Fibroblast of lung (primary cell): ENCODE data around the gene EML4. TPM values are rescaled to one million over a fixed set of nuclear protein-coding genes. Genes with fewer than 3 reads are reported as not detected.
"Not testable (repeated sequence)": the region's sequence is repeated elsewhere in the genome, so short reads cannot be mapped to it uniquely, and the experiment has no call there.

Experiments used
- DNase-seq, 2 donors: peaks; one replicate each; pipeline versions ENCODE4 v3.0.0 to v3.0.0-alpha.2; 2010; ENCODE audit warnings: low read depth in 2 of 2
- H2AFZ ChIP-seq: 2 replicates; pipeline ENCODE4 v1.5.1; 2012; ENCODE audit warnings: low read length, control low read depth, inconsistent platforms
- H3K27ac ChIP-seq: 2 replicates; pipeline ENCODE4 v1.5.1; 2011; ENCODE audit warnings: low read length, control low read depth; ENCODE audit not compliant: insufficient read depth
- H3K27me3 ChIP-seq: 2 replicates; pipeline ENCODE4 v1.5.1; 2011; ENCODE audit warnings: mild to moderate bottlenecking, low read length; ENCODE audit not compliant: control insufficient read depth, insufficient read depth
- H3K36me3 ChIP-seq: 2 replicates; pipeline ENCODE4 v1.5.1; 2011; ENCODE audit warnings: low read length; ENCODE audit not compliant: control insufficient read depth, insufficient read depth
- H3K4me1 ChIP-seq: 2 replicates; pipeline ENCODE4 v1.5.1; 2011; ENCODE audit warnings: low read length; ENCODE audit not compliant: control insufficient read depth, insufficient read depth; ENCODE audit errors: extremely low read depth
- H3K4me2 ChIP-seq: 2 replicates; pipeline ENCODE4 v1.5.1; 2011; ENCODE audit warnings: low read length, control low read depth; ENCODE audit not compliant: insufficient read depth; ENCODE audit errors: extremely low read depth
- H3K4me3 ChIP-seq, 4 experiments: fragments of 200-600 bp in 1 of 4; sonication (generic) in 1 of 4; replicated peaks in 1 of 4; 2 replicates each; pipeline ENCODE4 v1.5.1; 2011 to 2016; ENCODE audit warnings: low read length in 4 of 4, low read depth in 3 of 4, mild to moderate bottlenecking in 3 of 4, control low read depth in 2 of 4, inconsistent platforms in 1 of 4, mixed read lengths in 1 of 4; ENCODE audit not compliant: insufficient read depth in 1 of 4; ENCODE audit errors: control extremely low read depth in 1 of 4
- H3K79me2 ChIP-seq: 2 replicates; pipeline ENCODE4 v1.5.1; 2012; ENCODE audit warnings: mild to moderate bottlenecking, low read length, inconsistent platforms; ENCODE audit not compliant: control insufficient read depth, insufficient read depth
- H3K9ac ChIP-seq: 2 replicates; pipeline ENCODE4 v1.5.1; 2011; ENCODE audit warnings: mild to moderate bottlenecking, low read length, control low read depth; ENCODE audit not compliant: insufficient read depth
- H3K9me3 ChIP-seq: 2 replicates; pipeline ENCODE4 v1.5.1; 2012; ENCODE audit warnings: low read depth, low read length; ENCODE audit not compliant: control insufficient read depth, insufficient read depth
- H4K20me1 ChIP-seq: 2 replicates; pipeline ENCODE4 v1.5.1; 2011; ENCODE audit warnings: low read length; ENCODE audit not compliant: control insufficient read depth, insufficient read depth; ENCODE audit errors: extremely low read depth
- CTCF ChIP-seq, 2 donors: IDR thresholded peaks in 1 of 2; conservative IDR thresholded peaks in 1 of 2; 1 replicate in 1 of 2; 2 replicates in 1 of 2; pipeline ENCODE4 v1.5.1; 2011 to 2012; ENCODE audit warnings: low read length in 2 of 2, control low read depth in 1 of 2, inconsistent platforms in 1 of 2, low read depth in 1 of 2, mild to moderate bottlenecking in 1 of 2
- EZH2 ChIP-seq: IDR thresholded peaks from 2 replicates; pipeline ENCODE4 v1.5.1; 2012; ENCODE audit warnings: low read length, control low read depth, mild to moderate bottlenecking; ENCODE audit errors: missing control alignments
- polyA plus RNA-seq, 2 donors: library from polyadenylated mRNA; depleted of rRNA in 1 of 2; stranded (reverse) in 1 of 2; unstranded in 1 of 2; fragments of >200 nt; gene quantifications; 2 replicates each; pipeline ENCODE4 v1.2.1, GENCODE V29; 2011 to 2012; ENCODE audit warnings: missing spikeins in 1 of 2
- total RNA-seq: library from RNA; depleted of rRNA; stranded (reverse); fragments of >200 nt; gene quantifications from 2 replicates; pipeline ENCODE4 v1.2.1, GENCODE V29; 2014

The EML4 gene
- total and polyA plus RNA-seq, 2 donors (not counting 1 experiment from before 2014, with no cell fraction given): 49.5 to 62.7 TPM

DNA sequence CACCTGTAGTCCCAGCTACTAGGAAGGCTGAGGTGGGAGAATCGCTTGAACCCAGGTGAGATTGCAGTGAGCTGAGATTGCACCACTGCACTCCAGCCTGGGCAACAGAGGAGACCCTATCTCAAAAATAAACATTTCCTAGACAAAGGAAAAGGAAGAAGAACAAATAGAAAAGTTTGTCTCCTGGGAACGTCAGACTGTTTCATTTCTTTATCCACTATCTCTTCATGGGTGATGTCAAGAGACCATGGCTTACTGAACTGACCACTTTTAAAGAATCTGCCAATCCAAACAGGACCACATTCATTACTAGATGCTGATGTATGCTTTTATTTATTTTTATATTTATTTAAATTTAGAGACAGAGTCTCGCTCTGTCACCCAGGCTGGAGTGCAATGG is 165.1 kb downstream of the EML4 start:
- Histone ChIP-seq H3K27ac (no peak overlapping the region), H3K4me1 (no peaks in the 10 kb centered on the region), H3K27me3 (no peaks in the 10 kb centered on the region), H3K9ac (no peak overlapping the region), H3K9me3 (no peaks in the 10 kb centered on the region), H3K36me3 (peaks cover 18% of the 10 kb centered on the region), H2AFZ (no peak overlapping the region), H4K20me1 (no peaks in the 10 kb centered on the region), H3K79me2 (no peaks in the 10 kb centered on the region), H3K4me2 (no peak overlapping the region), H3K4me3 (no peak overlapping the region)
- TF ChIP-seq CTCF (conservative IDR thresholded peaks at IDR 0.05 in 1 of 2, IDR thresholded peaks at IDR 0.05 in 1 of 2; ENCODE audit: low read depth in 1 of 2, low read length in 2 of 2) (no peak), EZH2 (no peak)
- DNase-seq: no peak

DNA sequence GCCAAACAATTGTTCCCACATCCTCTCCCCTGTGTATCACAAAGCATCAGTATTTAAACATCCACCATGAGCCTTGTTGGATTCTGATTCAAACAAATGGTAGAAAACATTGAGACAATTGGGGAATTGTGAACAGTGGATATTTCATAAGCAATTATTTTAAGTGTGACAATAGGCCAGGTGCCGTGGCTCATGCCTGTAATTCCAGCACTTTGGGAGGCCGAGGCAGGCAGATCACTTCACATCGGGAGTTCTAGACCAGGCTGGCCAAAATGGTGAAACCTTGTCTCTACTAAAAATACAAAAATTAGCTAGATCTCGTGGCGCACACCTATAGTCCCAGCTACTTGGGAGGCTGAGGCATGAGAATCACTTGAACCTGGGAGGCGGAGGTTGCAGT is 165.7 kb downstream of the EML4 start:
- H3K9ac ChIP-seq, H3K4me2 ChIP-seq, H3K27me3 ChIP-seq, H3K27ac ChIP-seq, DNase-seq, H4K20me1 ChIP-seq, H3K79me2 ChIP-seq, H3K9me3 ChIP-seq, H3K4me3 ChIP-seq, H2AFZ ChIP-seq, H3K4me1 ChIP-seq: not testable (repeated sequence)
- peaks cover 18% of the 10 kb centered on the region for H3K36me3 ChIP-seq

DNA sequence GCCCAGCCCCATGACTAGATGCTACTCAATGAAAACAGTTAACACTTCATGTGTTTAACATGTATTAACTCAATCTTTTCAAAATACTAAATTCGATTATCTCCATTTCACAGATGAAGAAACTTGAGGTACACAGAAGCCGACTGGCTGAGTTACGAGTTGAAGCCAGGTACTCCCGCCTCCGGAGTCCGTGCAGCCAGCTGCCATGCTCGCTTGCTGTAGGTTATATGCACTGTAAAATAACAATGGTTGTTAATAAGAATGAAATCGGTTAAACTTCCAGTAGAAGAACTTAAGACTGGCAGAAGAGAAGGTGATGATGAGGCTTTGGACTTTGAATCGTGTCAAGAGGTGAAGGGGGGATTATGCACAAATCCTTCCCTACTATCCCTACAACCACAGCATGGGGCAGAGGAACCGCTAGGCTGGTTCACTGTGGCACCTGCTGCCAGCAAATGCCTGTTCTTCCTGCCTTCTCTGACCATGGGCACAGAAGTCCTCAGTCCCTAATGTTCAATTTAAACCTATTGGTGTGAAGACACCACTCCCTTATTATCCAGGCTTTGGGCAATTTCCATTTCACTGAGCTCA is 166.5 kb downstream of the EML4 start:
- Histone ChIP-seq H3K9me3 (no peaks in the 10 kb centered on the region), H3K27ac (no peak overlapping the region), H3K9ac (no peak overlapping the region), H4K20me1 (no peaks in the 10 kb centered on the region), H3K27me3 (no peaks in the 10 kb centered on the region), H3K4me3 (no peak overlapping the region), H3K4me2 (no peak overlapping the region), H3K4me1 (no peaks in the 10 kb centered on the region), H2AFZ (no peak overlapping the region), H3K79me2 (peaks cover 6% of the 10 kb centered on the region), H3K36me3 (peaks cover 19% of the 10 kb centered on the region)
- TF ChIP-seq EZH2 (no peak), CTCF (conservative IDR thresholded peaks at IDR 0.05 in 1 of 2, IDR thresholded peaks at IDR 0.05 in 1 of 2; ENCODE audit: low read depth in 1 of 2, low read length in 2 of 2) (no peak)
- DNase-seq: no peak
